NCI-H82 treated with DMSO at 0.1 percent for 48 hours (cell line): ENCODE data around the gene TFE3.
A peak's percentile ranks its signal among the peaks of the same experiment; 100 is the strongest.

Source experiments
- DNase-seq: peaks from one replicate; lab custom pipeline; 2025; ENCODE audit not compliant: unreplicated experiment; lab: John Stamatoyannopoulos, UW

Gene TFE3

GRCh38 chrX:49061916-49062315, 18.8 kb upstream of the TFE3 start:
- no peak for DNase-seq

- DNase-seq: no peak
Observed at GRCh38 chrX:49061490-49061889, 18.3 kb upstream of the TFE3 start.

DNA sequence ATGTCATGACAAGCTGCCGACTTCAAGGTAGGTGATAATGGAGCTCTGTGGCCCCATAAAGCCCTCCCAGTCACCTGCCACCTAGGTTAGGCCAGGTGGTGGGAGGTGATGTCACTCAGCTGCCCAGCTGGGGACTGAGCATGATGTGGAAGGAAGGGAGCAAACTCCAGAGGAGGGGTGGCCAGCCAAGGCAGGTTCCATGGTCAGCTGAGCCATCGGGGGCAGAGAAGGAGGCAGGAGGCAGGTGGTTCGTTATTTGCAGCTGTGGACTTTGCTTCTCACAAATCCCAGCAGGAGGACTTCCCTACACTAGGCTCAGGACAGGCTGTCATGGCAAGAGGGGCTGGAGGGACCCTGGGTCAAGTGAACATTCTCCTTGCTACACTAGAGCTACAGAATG, 17.8 kb upstream of the TFE3 start:
- DNase-seq: no peak

DNA sequence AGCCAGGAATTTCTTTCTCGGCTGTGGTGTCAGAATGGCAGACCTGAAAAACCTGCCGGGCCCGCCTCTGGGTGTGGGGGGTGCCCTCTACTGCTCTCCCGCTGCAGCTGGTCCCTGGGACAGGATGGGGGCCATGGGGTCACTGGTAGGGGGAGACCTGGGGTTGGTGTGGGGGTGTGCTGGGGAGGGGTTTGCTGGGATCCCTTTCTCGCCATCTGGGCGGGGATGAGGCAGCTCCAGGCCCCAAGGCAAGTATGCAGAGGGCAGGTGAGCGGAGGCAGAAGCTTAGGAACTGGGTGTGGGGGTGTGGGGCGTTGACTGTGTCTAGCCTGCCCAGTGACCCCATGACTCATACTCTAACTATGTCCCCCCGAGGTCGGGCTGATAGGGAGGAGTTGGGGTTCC, 16.5 kb upstream of the TFE3 start:
- no peak for DNase-seq

- DNase-seq: no peak
Observed at GRCh38 chrX:49059201-49059600, 16.0 kb upstream of the TFE3 start.

DNA sequence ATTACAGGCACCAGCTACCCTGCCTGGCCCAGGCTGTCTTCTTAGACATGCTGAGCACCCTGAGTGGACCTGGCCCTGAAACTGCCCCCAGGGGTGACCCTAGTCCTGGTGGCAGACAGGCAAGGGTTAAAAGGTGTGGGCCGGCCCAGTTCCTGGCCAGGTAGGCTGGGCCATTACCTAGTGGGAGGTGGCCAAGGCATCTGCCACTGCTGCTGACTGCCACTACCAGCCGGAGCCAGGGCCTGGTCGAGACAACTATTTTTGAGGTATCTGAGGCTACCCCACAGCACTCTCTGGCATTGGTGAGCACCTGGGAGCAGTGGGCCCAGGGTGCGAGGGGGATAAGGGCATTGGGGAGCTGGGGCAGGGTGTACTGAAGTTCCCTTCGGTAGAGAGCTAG, 15.6 kb upstream of the TFE3 start, which contains the start of gene CCDC120:
TSS of gene CCDC120 (plus strand) at position 206 of the 400 bp plus-strand sequence. CDS start 3,043 bp downstream, outside the sequence.
- no peak for DNase-seq

- no peak for DNase-seq
Observed at GRCh38 chrX:49054073-49054762, 11.1 kb upstream of the TFE3 start.

GRCh38 chrX:49053223-49054072, 10.3 kb upstream of the TFE3 start:
- DNase-seq: peak; percentile 54

DNA sequence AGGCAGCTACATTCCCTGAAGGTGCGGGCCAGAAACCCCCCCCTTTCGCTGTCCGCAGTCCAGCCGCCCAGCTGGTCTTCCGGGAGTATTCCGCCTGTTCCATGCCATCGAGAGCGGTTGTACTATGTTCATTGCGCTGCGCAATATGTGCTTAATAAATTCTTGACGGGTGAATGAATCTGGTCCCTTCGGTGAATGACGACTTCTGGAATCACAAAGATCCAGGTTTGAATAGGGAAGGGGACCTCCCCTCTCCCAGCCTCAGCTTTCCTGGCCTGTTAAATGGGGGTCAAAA, 777 bp upstream of the TFE3 start:
- DNase-seq: no peak

- no peak for DNase-seq
Observed at GRCh38 chrX:49042581-49043219, 457 bp downstream of the TFE3 start.

- DNase-seq: peak; percentile 7
Observed at GRCh38 chrX:49041744-49042580, 1.2 kb downstream of the TFE3 start.

GRCh38 chrX:49040376-49040955, 2.7 kb downstream of the TFE3 start:
- no peak for DNase-seq

DNA sequence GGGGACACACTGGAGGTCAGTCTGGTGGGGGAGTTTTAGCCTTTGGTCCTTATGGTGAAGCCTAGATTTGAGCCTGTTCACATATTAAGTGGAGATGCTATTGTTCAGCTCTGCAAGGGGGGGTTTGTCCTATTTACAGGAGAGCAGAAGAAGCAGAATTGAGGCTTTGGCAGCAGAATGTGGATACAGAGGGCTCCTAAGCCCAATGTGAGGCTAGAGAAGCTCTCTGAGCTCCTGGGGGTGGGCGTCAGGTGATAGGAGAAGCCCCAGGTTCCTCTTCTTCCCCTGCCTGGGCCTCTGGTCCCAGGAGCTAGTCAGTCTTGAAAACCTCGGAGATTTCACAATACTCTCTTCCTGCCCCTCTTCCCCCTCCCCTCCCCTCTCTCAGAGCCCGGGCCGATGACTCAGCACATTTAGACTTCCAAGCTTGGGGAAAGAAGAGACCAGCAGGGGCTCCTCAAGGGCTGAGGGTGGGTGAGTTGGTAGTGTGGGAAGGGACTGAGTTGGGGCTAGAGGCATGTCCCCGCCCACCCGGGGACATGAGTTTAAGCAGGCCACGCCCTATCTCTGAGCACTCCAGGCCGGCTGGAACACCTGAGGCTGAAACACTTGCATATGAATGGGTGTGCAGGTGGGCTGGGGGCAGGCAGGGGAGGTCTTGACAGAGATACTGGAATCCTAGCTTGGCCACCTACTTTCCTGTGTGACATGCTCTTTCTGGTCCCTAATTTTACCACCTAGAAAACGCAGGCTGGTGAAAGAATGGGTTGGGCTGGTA, 3.4 kb downstream of the TFE3 start:
- peak; percentile 78 for DNase-seq

DNA sequence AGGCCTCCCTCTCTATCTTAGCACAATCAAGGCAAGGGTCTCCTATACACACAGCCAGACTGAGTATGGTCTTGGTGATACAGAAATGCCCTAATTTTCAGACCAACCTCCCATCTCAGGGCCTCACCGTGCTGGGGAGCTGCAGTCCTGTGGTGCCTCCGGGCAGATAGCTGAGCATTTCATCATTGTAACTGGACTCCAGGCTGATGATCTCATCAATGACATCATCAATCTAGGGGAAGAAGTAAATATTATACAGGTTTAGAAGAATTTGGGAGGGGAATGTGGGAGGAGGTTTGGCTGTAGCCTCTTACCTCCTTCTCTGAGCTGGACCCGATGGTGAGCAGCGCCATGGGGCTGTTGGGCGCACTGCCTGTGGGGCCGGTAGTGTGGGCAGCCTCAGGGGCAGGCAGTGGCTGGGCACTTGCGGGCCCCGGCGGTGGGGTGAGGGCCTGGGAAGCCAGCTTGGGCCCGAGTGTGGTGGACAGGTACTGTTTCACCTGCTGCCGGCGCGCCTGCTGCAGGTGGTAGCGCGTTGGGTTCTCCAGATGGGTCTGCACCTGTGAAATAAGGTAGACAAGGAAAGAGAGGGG, 5.2 kb downstream of the TFE3 start:
- no peak for DNase-seq

DNA sequence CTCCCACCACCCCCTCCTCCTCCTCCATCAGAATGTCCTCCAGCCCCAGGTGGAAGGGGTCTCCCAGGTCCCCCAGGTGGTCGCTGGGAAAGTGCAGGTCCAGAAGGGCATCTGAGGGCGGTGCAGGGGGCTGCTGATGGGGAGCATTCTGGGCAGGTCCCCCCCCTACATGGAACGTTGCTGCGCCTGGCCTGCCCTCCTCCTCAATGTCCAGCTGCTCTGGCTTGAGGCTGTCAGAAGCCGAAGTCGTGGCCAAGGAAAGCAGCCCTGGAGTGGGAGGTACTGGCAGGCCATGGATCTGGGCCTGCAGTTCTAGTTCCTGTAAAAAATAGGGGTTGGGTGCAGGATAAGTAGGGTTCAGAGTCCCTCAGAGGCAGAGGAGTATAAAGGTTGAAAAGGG, 12.9 kb downstream of the TFE3 start:
- DNase-seq: no peak

DNA sequence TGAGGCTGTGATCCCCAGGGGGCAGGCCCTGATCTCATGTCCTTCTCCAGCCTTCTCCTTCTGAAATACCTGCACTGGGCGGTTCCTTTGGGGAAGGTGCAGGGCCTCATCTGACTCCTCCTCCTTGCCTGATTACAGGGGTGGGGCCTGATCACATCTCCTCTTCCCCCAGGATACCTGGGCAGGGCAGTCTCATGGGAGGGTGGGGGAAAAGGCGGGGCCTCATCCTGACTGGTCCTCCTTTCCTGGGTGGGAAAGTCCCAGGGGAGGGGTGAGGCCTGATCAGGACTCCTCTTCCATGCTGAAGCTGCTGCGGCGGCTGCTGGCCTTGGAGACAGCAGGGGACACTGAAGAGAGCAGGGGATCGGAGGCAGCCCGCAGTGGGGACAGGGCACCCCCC, 13.3 kb downstream of the TFE3 start:
- no peak for DNase-seq

DNA sequence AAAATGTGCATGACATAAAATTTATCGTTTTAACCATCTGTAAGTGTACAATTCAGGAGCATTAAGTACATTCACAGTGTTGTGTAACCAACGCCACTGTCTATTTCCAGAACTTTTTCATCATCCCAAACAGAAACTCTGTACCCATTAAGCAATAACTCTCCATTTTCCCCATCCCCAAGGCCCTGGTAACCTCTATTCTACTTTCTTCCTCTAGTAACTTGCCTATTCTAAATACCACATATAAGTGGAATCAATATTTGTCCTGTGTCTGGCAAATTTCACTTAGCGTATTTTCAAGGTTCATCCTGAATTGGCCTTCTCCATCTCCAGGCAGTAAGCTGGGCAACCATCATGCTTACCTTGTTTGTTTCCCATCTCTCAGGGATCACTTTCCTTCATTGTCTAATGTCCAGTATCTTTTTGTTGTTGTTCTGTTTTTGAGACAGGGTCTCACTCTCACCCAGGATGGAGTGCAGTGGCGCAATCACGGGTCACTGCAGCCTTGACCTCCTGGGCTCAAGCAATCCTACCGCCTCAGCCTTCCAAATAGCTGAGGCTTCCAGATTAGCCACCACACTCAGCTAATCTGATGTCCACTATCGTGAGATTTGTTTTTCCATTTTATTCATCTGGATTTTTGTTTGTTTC, 23.4 kb downstream of the TFE3 start:
- DNase-seq: no peak

- no peak for DNase-seq
Observed at GRCh38 chrX:49019050-49019449, 24.1 kb downstream of the TFE3 start.

DNA sequence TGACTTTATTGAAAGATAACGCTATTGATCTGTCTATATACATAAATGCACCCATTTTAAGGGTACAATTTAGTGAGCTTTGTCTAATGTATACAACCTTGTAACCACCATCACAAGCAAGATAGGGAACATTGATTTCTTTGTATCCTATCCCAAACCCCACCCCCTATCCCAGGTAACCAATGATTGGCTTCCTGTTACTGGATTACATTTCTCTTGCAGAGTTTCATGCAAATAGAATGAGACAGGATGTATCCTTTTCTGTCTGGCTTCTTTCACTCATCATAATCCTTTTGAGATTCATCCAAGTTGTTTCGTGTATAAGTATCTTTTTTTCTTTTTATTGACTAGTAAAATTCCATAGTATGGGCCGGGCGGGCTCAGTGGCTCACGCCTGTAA, 39.5 kb downstream of the TFE3 start:
- no peak for DNase-seq
